Gastroesophageal sphincter (tissue), 4 donors: ENCODE results near the gene ANKRD33. TPM values are rescaled to one million over a fixed set of nuclear protein-coding genes. Genes with fewer than 3 reads are reported as not detected.
A peak's percentile ranks its signal among the peaks of the same experiment; 100 is the strongest.

ENCODE experiments used
- ATAC-seq: fragments of 150-250 bp; one replicate; pipeline ENCODE4 v1.9.1; 2016; ENCODE audit warnings: mild to moderate bottlenecking, moderate library complexity
- H3K27ac ChIP-seq, 4 donors: fragments of 200-600 bp; sonication (generic) in 3 of 4; 1 replicate in 3 of 4; 2 replicates in 1 of 4; pipeline ENCODE4 v1.5.1; 2016 to 2019
- H3K27me3 ChIP-seq: fragments of 200-600 bp; sonication (generic); one replicate; pipeline ENCODE4 v1.5.1; 2019
- H3K36me3 ChIP-seq, 2 donors: fragments of 200-600 bp; sonication (generic); one replicate each; pipeline ENCODE4 v1.5.1; 2019; ENCODE audit warnings: control low read depth in 1 of 2
- H3K4me1 ChIP-seq, 3 donors: fragments of 200-600 bp; sonication (generic); 1 replicate in 2 of 3; 2 replicates in 1 of 3; pipeline ENCODE4 v1.5.1; 2016 to 2019; ENCODE audit warnings: control low read depth in 2 of 3
- H3K4me3 ChIP-seq, 2 donors: fragments of 200-600 bp; sonication (generic); one replicate each; pipeline ENCODE4 v1.5.1; 2019; ENCODE audit warnings: mild to moderate bottlenecking in 1 of 2, moderate library complexity in 1 of 2
- H3K9me3 ChIP-seq, 3 donors: fragments of 200-600 bp; sonication (generic); one replicate each; pipeline ENCODE4 v1.5.1; 2017 to 2019; ENCODE audit warnings: control low read depth in 2 of 3
- EP300 ChIP-seq: sonication (generic); formaldehyde crosslinking; IDR thresholded peaks from one replicate; pipeline ENCODE4 v1.6.1; 2017; ENCODE audit warnings: antibody characterized with exemption, mild to moderate bottlenecking
- POLR2A ChIP-seq, 2 donors: fragments of 450-650 bp; IDR thresholded peaks; one replicate each; pipeline ENCODE4 v1.6.1; 2017; ENCODE audit warnings: antibody characterized with exemption in 2 of 2, mild to moderate bottlenecking in 2 of 2, moderate library complexity in 1 of 2
- POLR2AphosphoS5 ChIP-seq: sonication (generic); formaldehyde crosslinking; IDR thresholded peaks from one replicate; pipeline ENCODE4 v1.6.1; 2017; ENCODE audit warnings: antibody characterized with exemption
- WGBS, 2 donors: methylation state at CpG; one replicate each; pipeline ENCODE4 v1.1.5; 2018; ENCODE audit warnings: low coverage in 1 of 2; 5-methylcytosine and 5-hydroxymethylcytosine counted together
- total RNA-seq, 4 donors: library from RNA; depleted of rRNA; stranded (reverse); fragments of >200 nt; gene quantifications; one replicate each; pipeline ENCODE4 v1.1.0, GENCODE V29; 2016
- TF ChIP-seq, protein P1 (sequence below), 4 experiments: fragments of 200-600 bp in 2 of 4; fragments of 450-650 bp in 2 of 4; sonication (generic) in 1 of 4; IDR thresholded peaks; one replicate each; pipeline ENCODE4 v1.5.1; 2017 to 2019; ENCODE audit warnings: antibody characterized with exemption in 4 of 4, mild to moderate bottlenecking in 2 of 4, moderate library complexity in 2 of 4

The ANKRD33 gene
- total RNA-seq, 4 donors from 2014 or later, result not detected

DNA sequence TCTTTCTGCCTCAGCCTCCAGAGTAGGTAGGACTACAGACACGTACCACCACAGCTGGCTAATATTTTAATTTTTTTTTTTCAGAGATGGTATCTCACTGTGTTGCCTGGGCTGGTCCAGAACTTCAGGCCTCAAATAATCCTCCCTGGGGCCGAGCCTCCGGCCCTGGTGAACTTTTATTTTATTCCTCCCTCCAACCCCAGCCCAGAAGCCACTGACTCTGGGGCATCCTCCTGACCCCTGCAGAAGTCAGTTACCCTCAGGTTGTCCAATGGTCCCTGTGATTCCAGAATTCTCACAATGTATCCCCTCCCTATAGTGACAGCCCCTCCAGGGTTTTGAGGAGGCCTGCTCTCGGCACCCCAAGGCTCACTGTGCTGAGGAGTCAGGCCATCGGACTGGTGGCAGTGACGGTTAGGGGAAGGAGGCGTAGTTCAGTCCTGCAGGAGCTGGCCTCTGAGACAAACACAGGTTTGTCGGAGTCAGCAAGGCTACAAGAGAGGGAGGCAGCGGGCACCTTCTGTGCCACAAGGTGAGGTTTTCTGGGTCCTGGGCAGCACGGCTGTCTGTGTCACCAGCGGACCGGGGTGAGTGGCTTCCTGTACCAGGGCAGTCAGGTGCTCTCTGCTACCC is 20.0 kb upstream of the ANKRD33 start:
- Histone ChIP-seq H3K9me3 (no peaks in the 10 kb centered on the region), H3K27ac (no peak overlapping the region), H3K27me3 (peaks cover 93% of the 10 kb centered on the region), H3K36me3 (no peaks in the 10 kb centered on the region), H3K4me1 (peaks cover 0 to 36% (median 17%) of the 10 kb centered on the region in 3 donors), H3K4me3 (no peak overlapping the region)
- ATAC-seq, result no peak
- TF ChIP-seq, protein P1, sequence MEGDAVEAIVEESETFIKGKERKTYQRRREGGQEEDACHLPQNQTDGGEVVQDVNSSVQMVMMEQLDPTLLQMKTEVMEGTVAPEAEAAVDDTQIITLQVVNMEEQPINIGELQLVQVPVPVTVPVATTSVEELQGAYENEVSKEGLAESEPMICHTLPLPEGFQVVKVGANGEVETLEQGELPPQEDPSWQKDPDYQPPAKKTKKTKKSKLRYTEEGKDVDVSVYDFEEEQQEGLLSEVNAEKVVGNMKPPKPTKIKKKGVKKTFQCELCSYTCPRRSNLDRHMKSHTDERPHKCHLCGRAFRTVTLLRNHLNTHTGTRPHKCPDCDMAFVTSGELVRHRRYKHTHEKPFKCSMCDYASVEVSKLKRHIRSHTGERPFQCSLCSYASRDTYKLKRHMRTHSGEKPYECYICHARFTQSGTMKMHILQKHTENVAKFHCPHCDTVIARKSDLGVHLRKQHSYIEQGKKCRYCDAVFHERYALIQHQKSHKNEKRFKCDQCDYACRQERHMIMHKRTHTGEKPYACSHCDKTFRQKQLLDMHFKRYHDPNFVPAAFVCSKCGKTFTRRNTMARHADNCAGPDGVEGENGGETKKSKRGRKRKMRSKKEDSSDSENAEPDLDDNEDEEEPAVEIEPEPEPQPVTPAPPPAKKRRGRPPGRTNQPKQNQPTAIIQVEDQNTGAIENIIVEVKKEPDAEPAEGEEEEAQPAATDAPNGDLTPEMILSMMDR (IDR thresholded peaks at IDR 0.05), result no peak
- TF ChIP-seq POLR2A (IDR thresholded peaks at IDR 0.05), result no peak
- TF ChIP-seq EP300, result no peak
- TF ChIP-seq POLR2AphosphoS5, result no peak
- 87 to 100% methylated on average over 1 to 3 of the region's 12 CpGs for WGBS, 2 donors

- Histone ChIP-seq H3K9me3 (no peaks in the 10 kb centered on the region), H3K27me3 (peaks cover 82% of the 10 kb centered on the region), H3K4me1 (peaks cover 0 to 26% (median 17%) of the 10 kb centered on the region in 3 donors), H3K4me3 (peak overlapping the region; percentile 13 to 53), H3K27ac (peak overlapping the region in 1 of 4 donors; percentile 34), H3K36me3 (no peaks in the 10 kb centered on the region)
- TF ChIP-seq EP300 (no peak), POLR2AphosphoS5 (no peak), POLR2A (IDR thresholded peaks at IDR 0.05) (no peak)
- TF ChIP-seq, protein P1 (IDR thresholded peaks at IDR 0.05), result no peak
- 43% methylated on average over 2 of the region's 67 CpGs; no CpG with 5 or more reads in 1 of the 2 donors for WGBS, 2 donors
- peak; percentile 30 for ATAC-seq
These were observed 18.9 kb upstream of the ANKRD33 start for GRCh38 chr12:51868821-51869495.

- no peak for ATAC-seq
- Histone ChIP-seq H3K27me3 (peaks cover 81% of the 10 kb centered on the region), H3K27ac (peak overlapping the region in 1 of 4 donors; percentile 34)
These were observed 18.4 kb upstream of the ANKRD33 start for GRCh38 chr12:51869496-51869865.

DNA sequence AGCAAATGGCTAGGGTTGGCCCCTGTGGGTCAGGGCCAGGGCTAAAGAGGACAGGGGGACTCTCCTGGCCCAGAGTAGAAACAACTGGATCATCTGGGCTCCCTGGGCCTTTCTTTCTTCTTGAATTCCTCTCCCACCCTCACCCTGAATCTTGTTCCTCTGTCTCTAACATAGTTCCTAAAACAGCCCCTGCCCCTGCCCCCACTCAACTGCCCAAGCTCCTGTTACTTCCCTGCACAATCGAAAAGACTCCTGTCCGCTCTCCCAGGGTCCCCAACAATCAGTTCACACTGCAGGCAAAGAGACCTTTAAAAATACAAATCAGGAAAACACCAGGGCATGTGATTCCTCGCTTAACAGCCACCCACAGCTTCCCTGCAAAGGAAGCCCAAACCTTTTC is 18.0 kb upstream of the ANKRD33 start:
- Histone ChIP-seq H3K4me3 (no peak overlapping the region), H3K27me3 (peaks cover 81% of the 10 kb centered on the region), H3K27ac (peak overlapping the region in 1 of 4 donors; percentile 34), H3K4me1 (peaks cover 0 to 17% (median 9%) of the 10 kb centered on the region in 3 donors), H3K36me3 (no peaks in the 10 kb centered on the region), H3K9me3 (no peaks in the 10 kb centered on the region)
- ATAC-seq, result no peak
- TF ChIP-seq EP300 (no peak), POLR2AphosphoS5 (no peak), POLR2A (IDR thresholded peaks at IDR 0.05) (no peak)
- TF ChIP-seq, protein P1 (IDR thresholded peaks at IDR 0.05), result no peak
- 70 to 94% methylated on average over 3 of the region's 3 CpGs for WGBS, 2 donors

More at GRCh38 chr12:51869496-51869865, 18.4 kb upstream of the ANKRD33 start:
- 80% methylated on average over 2 of the region's 20 CpGs; no CpG with 5 or more reads in 1 of the 2 donors for WGBS, 2 donors
- H3K4me3 ChIP-seq, result peak overlapping the region; percentile 13 to 53
- H3K9me3 ChIP-seq, result no peaks in the 10 kb centered on the region
- H3K36me3 ChIP-seq, result no peaks in the 10 kb centered on the region
- no peak for TF ChIP-seq POLR2AphosphoS5
- TF ChIP-seq, protein P1 (IDR thresholded peaks at IDR 0.05), result no peak
- TF ChIP-seq POLR2A (IDR thresholded peaks at IDR 0.05), result no peak
- no peak for TF ChIP-seq EP300
- H3K4me1 ChIP-seq, result peaks cover 0 to 21% (median 12%) of the 10 kb centered on the region in 3 donors
